Naive thymus-derived CD4-positive, alpha-beta T cell (primary cell): ENCODE results near the gene MARCHF11. TPM values are rescaled to one million over a fixed set of nuclear protein-coding genes. Genes with fewer than 3 reads are reported as not detected.

Source experiments
- ATAC-seq: fragments of 150-1000 bp; cut with Tn5 transposase; 2 replicates; pipeline ENCODE4 v1.10.0; 2021; ENCODE audit warnings: mild to moderate bottlenecking, moderate library complexity
- CTCF ChIA-PET: fragments of 350-600 bp; sonication (Branson Sonifier 250); formaldehyde crosslinking; loops from one replicate; lab custom pipeline; 2021; ENCODE audit warnings: antibody characterized with exemption; lab: Charles Lee
- POLR2A ChIA-PET: fragments of 350-600 bp; sonication (Branson Sonifier 250); formaldehyde crosslinking; loops from one replicate; lab custom pipeline; 2021; ENCODE audit warnings: antibody characterized with exemption, inconsistent platforms; lab: Charles Lee
- DNase-seq, 9 donors: peaks; one replicate each; pipeline versions ENCODE4 v3.0.0 to v3.0.0-alpha.2; 2020 to 2022; ENCODE audit warnings: mixed read lengths in 1 of 9
- H3K27ac ChIP-seq: one replicate; pipeline ENCODE4 v1.7.0; 2013; ENCODE audit warnings: mild to moderate bottlenecking, low read depth, low read length, moderate library complexity
- H3K27me3 ChIP-seq, 2 donors: one replicate each; pipeline ENCODE4 v1.7.0; 2013; ENCODE audit warnings: low read length in 2 of 2, mild to moderate bottlenecking in 2 of 2, moderate library complexity in 2 of 2; ENCODE audit not compliant: control insufficient read depth in 2 of 2, insufficient read depth in 2 of 2
- H3K36me3 ChIP-seq, 3 experiments: 1 replicate in 2 of 3; 2 replicates in 1 of 3; pipeline ENCODE4 v1.7.0; 2013; ENCODE audit warnings: low read length in 3 of 3, mild to moderate bottlenecking in 3 of 3, moderate library complexity in 1 of 3; ENCODE audit not compliant: insufficient read depth in 3 of 3, control insufficient read depth in 2 of 3
- H3K4me1 ChIP-seq, 2 donors: one replicate each; pipeline ENCODE4 v1.7.0; 2013; ENCODE audit warnings: low read length in 2 of 2, mild to moderate bottlenecking in 2 of 2, moderate library complexity in 1 of 2; ENCODE audit not compliant: control insufficient read depth in 2 of 2, insufficient read depth in 2 of 2
- H3K4me3 ChIP-seq: 2 replicates; pipeline ENCODE4 v1.7.0; 2013; ENCODE audit warnings: mild to moderate bottlenecking, low read length
- H3K9me3 ChIP-seq, 3 experiments: 1 replicate in 2 of 3; 2 replicates in 1 of 3; pipeline ENCODE4 v1.7.0; 2013; ENCODE audit warnings: low read length in 3 of 3; ENCODE audit not compliant: control insufficient read depth in 2 of 3
- H3K27ac Mint-ChIP-seq, 9 donors: one replicate each; pipeline ENCODE4 v1.8.0; 2020 to 2022; ENCODE audit warnings: mixed read lengths in 9 of 9, mild to moderate bottlenecking in 8 of 9, moderate library complexity in 5 of 9, inconsistent platforms in 2 of 9
- H3K27me3 Mint-ChIP-seq, 5 donors: one replicate each; pipeline ENCODE4 v1.8.0; 2021 to 2022; ENCODE audit warnings: mixed read lengths in 5 of 5, mild to moderate bottlenecking in 1 of 5
- H3K36me3 Mint-ChIP-seq, 5 donors: one replicate each; pipeline ENCODE4 v1.8.0; 2020 to 2022; ENCODE audit warnings: mixed read lengths in 5 of 5, mild to moderate bottlenecking in 3 of 5, inconsistent platforms in 1 of 5
- H3K4me1 Mint-ChIP-seq, 7 donors: one replicate each; pipeline ENCODE4 v1.8.0; 2020 to 2022; ENCODE audit warnings: mixed read lengths in 7 of 7, mild to moderate bottlenecking in 3 of 7, inconsistent platforms in 1 of 7
- H3K4me3 Mint-ChIP-seq, 10 donors: one replicate each; pipeline ENCODE4 v1.8.0; 2020 to 2022; ENCODE audit warnings: mild to moderate bottlenecking in 10 of 10, mixed read lengths in 10 of 10, moderate library complexity in 6 of 10, inconsistent platforms in 2 of 10
- H3K9me3 Mint-ChIP-seq, 11 donors: one replicate each; pipeline ENCODE4 v1.8.0; 2020 to 2022; ENCODE audit warnings: mixed read lengths in 11 of 11, mild to moderate bottlenecking in 4 of 11, inconsistent platforms in 1 of 11, moderate library complexity in 1 of 11
- intact Hi-C, 2 donors: fragments of 100-400 bp; cut with micrococcal nuclease; formaldehyde crosslinking; loops; one replicate each; pipeline ENCODE4 v1.15.1; 2023
- polyA plus RNA-seq, 2 donors: library from polyadenylated mRNA; unstranded; fragments of 300-500 nt; fragmentation: Illumina TruSeq; gene quantifications; one replicate each; pipeline ENCODE4 v1.2.3, GENCODE V29; 2021
- total RNA-seq, 6 experiments: library from RNA in 5 of 6; stranded (reverse) in 5 of 6; gene quantifications; 1 replicate in 5 of 6; 2 replicates in 1 of 6; pipeline ENCODE4 v1.2.3 and lab custom pipeline; 2021 to 2026

Gene MARCHF11
- total and polyA plus RNA-seq, 7 experiments from 2014 or later, result not detected

- Histone ChIP-seq H3K27me3 (no peaks in the 10 kb centered on the region), H3K36me3 (no peaks in the 10 kb centered on the region), H3K9me3 (peaks cover 0 to 10% (median 0%) of the 10 kb centered on the region in 3 experiments), H3K4me1 (no peaks in the 10 kb centered on the region), H3K4me3 (no peak overlapping the region), H3K27ac (no peak overlapping the region)
- intact Hi-C loops, result no loop called here
- Mint-ChIP-seq H3K36me3 (no peaks in the 10 kb centered on the region), H3K9me3 (peaks cover 0 to 33% (median 11%) of the 10 kb centered on the region in 11 donors), H3K4me1 (no peaks in the 10 kb centered on the region), H3K4me3 (no peak overlapping the region), H3K27ac (no peak overlapping the region), H3K27me3 (peaks cover 0 to 4% (median 0%) of the 10 kb centered on the region in 5 donors)
- CTCF ChIA-PET, result no interaction called here
- POLR2A ChIA-PET, result no interaction called here
- ATAC-seq (no peak), DNase-seq (no peak)
Measured at GRCh38 chr5:16135506-16135905, 44.1 kb downstream of the MARCHF11 start.

GRCh38 chr5:16135003-16135402 lies 44.6 kb downstream of the MARCHF11 start:
- peaks cover 0 to 28% (median 11%) of the 10 kb centered on the region in 11 donors for H3K9me3 Mint-ChIP-seq
- CTCF ChIA-PET, result no interaction called here
- H3K36me3 Mint-ChIP-seq, result no peaks in the 10 kb centered on the region
- Histone ChIP-seq H3K27me3 (no peaks in the 10 kb centered on the region), H3K4me3 (no peak overlapping the region), H3K9me3 (peaks cover 0 to 10% (median 0%) of the 10 kb centered on the region in 3 experiments), H3K4me1 (no peaks in the 10 kb centered on the region), H3K36me3 (no peaks in the 10 kb centered on the region), H3K27ac (no peak overlapping the region)
- intact Hi-C loops, result no loop called here
- H3K4me1 Mint-ChIP-seq, result no peaks in the 10 kb centered on the region
- no peak overlapping the region for H3K27ac Mint-ChIP-seq
- H3K4me3 Mint-ChIP-seq, result no peak overlapping the region
- no peak for DNase-seq
- POLR2A ChIA-PET, result no interaction called here
- peaks cover 0 to 4% (median 0%) of the 10 kb centered on the region in 5 donors for H3K27me3 Mint-ChIP-seq
- no peak for ATAC-seq

- Mint-ChIP-seq H3K27ac (no peak overlapping the region), H3K9me3 (peaks cover 0 to 25% (median 10%) of the 10 kb centered on the region in 11 donors), H3K4me3 (no peak overlapping the region), H3K36me3 (no peaks in the 10 kb centered on the region), H3K27me3 (peaks cover 0 to 4% (median 0%) of the 10 kb centered on the region in 5 donors), H3K4me1 (no peaks in the 10 kb centered on the region)
- POLR2A ChIA-PET, result interaction anchor here (0.6 kb wide), 1 partner anchor 523 kb away, joined by 3 read pairs; no protein-coding TSS in a partner anchor
- intact Hi-C loops, result no loop called here
- DNase-seq (no peak), ATAC-seq (no peak)
- no peaks in the 10 kb centered on the region for H3K27me3 ChIP-seq
- H3K9me3 ChIP-seq, result peaks cover 0 to 10% (median 0%) of the 10 kb centered on the region in 3 experiments
- H3K4me1 ChIP-seq, result no peaks in the 10 kb centered on the region
- no peaks in the 10 kb centered on the region for H3K36me3 ChIP-seq
- H3K4me3 ChIP-seq, result no peak overlapping the region
- CTCF ChIA-PET, result no interaction called here
- H3K27ac ChIP-seq, result no peak overlapping the region
Measured at GRCh38 chr5:16134204-16134603, 45.4 kb downstream of the MARCHF11 start.

- ChIA-PET POLR2A (no interaction called here), CTCF (no interaction called here)
- no peaks in the 10 kb centered on the region for H3K36me3 Mint-ChIP-seq
- Histone ChIP-seq H3K4me3 (no peak overlapping the region), H3K27me3 (no peaks in the 10 kb centered on the region), H3K36me3 (no peaks in the 10 kb centered on the region), H3K4me1 (no peaks in the 10 kb centered on the region), H3K9me3 (no peaks in the 10 kb centered on the region), H3K27ac (no peak overlapping the region)
- H3K9me3 Mint-ChIP-seq, result peaks cover 0 to 17% (median 3%) of the 10 kb centered on the region in 11 donors
- ATAC-seq (no peak), DNase-seq (no peak)
- no peak overlapping the region for H3K4me3 Mint-ChIP-seq
- intact Hi-C loops, result no loop called here
- H3K4me1 Mint-ChIP-seq, result no peaks in the 10 kb centered on the region
- peaks cover 0 to 4% (median 0%) of the 10 kb centered on the region in 5 donors for H3K27me3 Mint-ChIP-seq
- no peak overlapping the region for H3K27ac Mint-ChIP-seq
Measured at GRCh38 chr5:16131878-16132277, 47.7 kb downstream of the MARCHF11 start.

- H3K27me3 ChIP-seq, result no peaks in the 10 kb centered on the region
- DNase-seq (no peak), ATAC-seq (no peak)
- ChIA-PET POLR2A (no interaction called here), CTCF (no interaction called here)
- no peaks in the 10 kb centered on the region for H3K9me3 ChIP-seq
- no peak overlapping the region for H3K4me3 Mint-ChIP-seq
- H3K27me3 Mint-ChIP-seq, result peaks cover 0 to 4% (median 0%) of the 10 kb centered on the region in 5 donors
- H3K4me1 ChIP-seq, result no peaks in the 10 kb centered on the region
- no peak overlapping the region for H3K4me3 ChIP-seq
- no peaks in the 10 kb centered on the region for H3K4me1 Mint-ChIP-seq
- intact Hi-C loops, result no loop called here
- no peak overlapping the region for H3K27ac ChIP-seq
- no peaks in the 10 kb centered on the region for H3K36me3 Mint-ChIP-seq
- H3K36me3 ChIP-seq, result no peaks in the 10 kb centered on the region
- peaks cover 0 to 12% (median 2%) of the 10 kb centered on the region in 11 donors for H3K9me3 Mint-ChIP-seq
- H3K27ac Mint-ChIP-seq, result no peak overlapping the region
Measured at GRCh38 chr5:16128944-16129343, 50.6 kb downstream of the MARCHF11 start.

GRCh38 chr5:16127865-16128544 lies 51.6 kb downstream of the MARCHF11 start:
- no peaks in the 10 kb centered on the region for H3K4me1 ChIP-seq
- intact Hi-C loops, result no loop called here
- Mint-ChIP-seq H3K4me3 (no peak overlapping the region), H3K27ac (no peak overlapping the region), H3K36me3 (no peaks in the 10 kb centered on the region), H3K4me1 (no peaks in the 10 kb centered on the region), H3K9me3 (peaks cover 0 to 9% (median under 1%) of the 10 kb centered on the region in 11 donors), H3K27me3 (peaks cover 0 to 2% (median 0%) of the 10 kb centered on the region in 5 donors)
- H3K36me3 ChIP-seq, result no peaks in the 10 kb centered on the region
- ATAC-seq (no peak), DNase-seq (no peak)
- H3K27ac ChIP-seq, result no peak overlapping the region
- no peak overlapping the region for H3K4me3 ChIP-seq
- POLR2A ChIA-PET, result no interaction called here
- CTCF ChIA-PET, result no interaction called here
- H3K9me3 ChIP-seq, result no peaks in the 10 kb centered on the region
- no peaks in the 10 kb centered on the region for H3K27me3 ChIP-seq

GRCh38 chr5:16120579-16120978 lies 59.0 kb downstream of the MARCHF11 start:
- Mint-ChIP-seq H3K4me1 (no peaks in the 10 kb centered on the region), H3K27me3 (peaks cover 0 to 12% (median 0%) of the 10 kb centered on the region in 5 donors), H3K36me3 (peaks cover 0 to 5% (median 0%) of the 10 kb centered on the region in 5 donors), H3K27ac (no peak overlapping the region), H3K4me3 (no peak overlapping the region), H3K9me3 (peaks cover 0 to 17% (median 2%) of the 10 kb centered on the region in 11 donors)
- ATAC-seq (no peak), DNase-seq (no peak)
- no peak overlapping the region for H3K4me3 ChIP-seq
- no peaks in the 10 kb centered on the region for H3K27me3 ChIP-seq
- no peaks in the 10 kb centered on the region for H3K9me3 ChIP-seq
- POLR2A ChIA-PET, result no interaction called here
- no peak overlapping the region for H3K27ac ChIP-seq
- intact Hi-C loops, result no loop called here
- CTCF ChIA-PET, result no interaction called here
- no peaks in the 10 kb centered on the region for H3K36me3 ChIP-seq
- no peaks in the 10 kb centered on the region for H3K4me1 ChIP-seq
